Activated CD8-positive, alpha-beta memory T cell treated with anti-CD3 and anti-CD28 coated beads, Interleukin-2, amount 10 ng/mL, durations not matched to agents 7 days and 5 days (primary cell): ENCODE data around the gene NYAP2. TPM values are rescaled to one million over a fixed set of nuclear protein-coding genes. Genes with fewer than 3 reads are reported as not detected.

Experiments
- ATAC-seq: fragments of 150-1000 bp; cut with Tn5 transposase; one replicate; pipeline ENCODE4 v1.10.0; 2021; ENCODE audit warnings: moderate library complexity
- CTCF ChIA-PET: fragments of 350-600 bp; sonication (Branson Sonifier 250); formaldehyde crosslinking; loops from one replicate; lab custom pipeline; 2021; ENCODE audit warnings: antibody characterized with exemption; lab: Charles Lee
- DNase-seq: peaks from one replicate; pipeline ENCODE4 v3.0.0-alpha.2; 2020
- H3K27ac Mint-ChIP-seq: one replicate; pipeline ENCODE4 v1.8.0; 2021; ENCODE audit warnings: mild to moderate bottlenecking, mixed read lengths
- H3K27me3 Mint-ChIP-seq: one replicate; pipeline ENCODE4 v1.8.0; 2021; ENCODE audit warnings: mixed read lengths
- H3K36me3 Mint-ChIP-seq: one replicate; pipeline ENCODE4 v1.8.0; 2021; ENCODE audit warnings: mild to moderate bottlenecking, mixed read lengths
- H3K4me1 Mint-ChIP-seq: one replicate; pipeline ENCODE4 v1.8.0; 2021; ENCODE audit warnings: mixed read lengths
- H3K4me3 Mint-ChIP-seq: one replicate; pipeline ENCODE4 v1.8.0; 2021; ENCODE audit warnings: mild to moderate bottlenecking, moderate library complexity, mixed read lengths
- H3K9me3 Mint-ChIP-seq: one replicate; pipeline ENCODE4 v1.8.0; 2022; ENCODE audit warnings: low read depth, mixed read lengths
- total RNA-seq, 2 experiments: library from RNA; stranded (reverse); gene quantifications; one replicate each; pipeline ENCODE4 v1.2.3, GENCODE V29; 2021

The NYAP2 gene
- total RNA-seq, 2 experiments from 2014 or later, result not detected

- Mint-ChIP-seq H3K4me3 (no peak overlapping the region), H3K9me3 (peaks cover 3% of the 10 kb centered on the region), H3K27me3 (peaks cover 12% of the 10 kb centered on the region), H3K4me1 (no peaks in the 10 kb centered on the region), H3K27ac (no peak overlapping the region), H3K36me3 (no peaks in the 10 kb centered on the region)
- CTCF ChIA-PET, result interaction anchor here (1.1 kb wide), 1 partner anchor 10 kb away, joined by 3 read pairs; no protein-coding TSS in a partner anchor
- DNase-seq (no peak), ATAC-seq (no peak)
Observed at GRCh38 chr2:225649274-225649673, 249.8 kb downstream of the NYAP2 start.

GRCh38 chr2:225650041-225650440 lies 250.5 kb downstream of the NYAP2 start:
- peaks cover 3% of the 10 kb centered on the region for H3K9me3 Mint-ChIP-seq
- no peak overlapping the region for H3K27ac Mint-ChIP-seq
- no peak for DNase-seq
- H3K4me1 Mint-ChIP-seq, result no peaks in the 10 kb centered on the region
- H3K27me3 Mint-ChIP-seq, result peaks cover 12% of the 10 kb centered on the region
- no peak overlapping the region for H3K4me3 Mint-ChIP-seq
- no peak for ATAC-seq
- CTCF ChIA-PET, result no interaction called here
- no peaks in the 10 kb centered on the region for H3K36me3 Mint-ChIP-seq

- ATAC-seq (peak; percentile 77), DNase-seq (peak; percentile 82)
- H3K4me3 Mint-ChIP-seq, result no peak overlapping the region
- no peaks in the 10 kb centered on the region for H3K9me3 Mint-ChIP-seq
- H3K27me3 Mint-ChIP-seq, result peaks cover 18% of the 10 kb centered on the region
- no peak overlapping the region for H3K27ac Mint-ChIP-seq
- no peaks in the 10 kb centered on the region for H3K36me3 Mint-ChIP-seq
- peaks cover 3% of the 10 kb centered on the region for H3K4me1 Mint-ChIP-seq
- CTCF ChIA-PET, result interaction anchor here (0.6 to 5.1 kb wide), 7 partner anchors 10 to 1292 kb away, joined by 3 to 36 read pairs (median 3); no protein-coding TSS in a partner anchor
Observed at GRCh38 chr2:225660262-225661131, 261.0 kb downstream of the NYAP2 start.

GRCh38 chr2:225662101-225662500 lies 262.6 kb downstream of the NYAP2 start:
- no peaks in the 10 kb centered on the region for H3K9me3 Mint-ChIP-seq
- ATAC-seq (no peak), DNase-seq (no peak)
- H3K27ac Mint-ChIP-seq, result no peak overlapping the region
- CTCF ChIA-PET, result interaction anchor here (5.1 kb wide), 1 partner anchor 379 kb away, joined by 36 read pairs; no protein-coding TSS in a partner anchor
- no peaks in the 10 kb centered on the region for H3K36me3 Mint-ChIP-seq
- H3K27me3 Mint-ChIP-seq, result peaks cover 18% of the 10 kb centered on the region
- peaks cover 3% of the 10 kb centered on the region for H3K4me1 Mint-ChIP-seq
- H3K4me3 Mint-ChIP-seq, result no peak overlapping the region

- ATAC-seq (no peak), DNase-seq (no peak)
- Mint-ChIP-seq H3K36me3 (no peaks in the 10 kb centered on the region), H3K4me3 (no peak overlapping the region), H3K4me1 (no peaks in the 10 kb centered on the region), H3K9me3 (no peaks in the 10 kb centered on the region), H3K27ac (no peak overlapping the region), H3K27me3 (peaks cover 6% of the 10 kb centered on the region)
- CTCF ChIA-PET, result no interaction called here
Observed at GRCh38 chr2:225667445-225667844, 267.9 kb downstream of the NYAP2 start.

GRCh38 chr2:225668606-225669266 lies 269.2 kb downstream of the NYAP2 start:
- DNase-seq (no peak), ATAC-seq (peak; percentile 66)
- CTCF ChIA-PET, result interaction anchor here (0.7 to 1.3 kb wide), 4 partner anchors 49 to 1347 kb away, joined by 3 to 4 read pairs (median 3); no protein-coding TSS in a partner anchor
- Mint-ChIP-seq H3K9me3 (no peaks in the 10 kb centered on the region), H3K36me3 (no peaks in the 10 kb centered on the region), H3K4me1 (no peaks in the 10 kb centered on the region), H3K4me3 (no peak overlapping the region), H3K27ac (no peak overlapping the region), H3K27me3 (peaks cover 6% of the 10 kb centered on the region)

- no peaks in the 10 kb centered on the region for H3K36me3 Mint-ChIP-seq
- peaks cover 4% of the 10 kb centered on the region for H3K27me3 Mint-ChIP-seq
Observed at GRCh38 chr2:225670111-225670974, 270.8 kb downstream of the NYAP2 start.

GRCh38 chr2:225678792-225679191 lies 279.3 kb downstream of the NYAP2 start:
- Mint-ChIP-seq H3K36me3 (no peaks in the 10 kb centered on the region), H3K4me1 (no peaks in the 10 kb centered on the region), H3K4me3 (no peak overlapping the region), H3K27me3 (peaks cover 10% of the 10 kb centered on the region), H3K9me3 (no peaks in the 10 kb centered on the region), H3K27ac (no peak overlapping the region)
- CTCF ChIA-PET, result no interaction called here
- no peak for DNase-seq
- ATAC-seq, result no peak

More at GRCh38 chr2:225670111-225670974, 270.8 kb downstream of the NYAP2 start:
- DNase-seq, result no peak
- Mint-ChIP-seq H3K4me3 (no peak overlapping the region), H3K4me1 (no peaks in the 10 kb centered on the region), H3K9me3 (no peaks in the 10 kb centered on the region), H3K27ac (no peak overlapping the region)
- CTCF ChIA-PET, result no interaction called here
- no peak for ATAC-seq

- no peaks in the 10 kb centered on the region for H3K4me1 Mint-ChIP-seq
- no peak for DNase-seq
- no peak for ATAC-seq
- no peak overlapping the region for H3K4me3 Mint-ChIP-seq
- peaks cover 4% of the 10 kb centered on the region for H3K27me3 Mint-ChIP-seq
- H3K27ac Mint-ChIP-seq, result no peak overlapping the region
- CTCF ChIA-PET, result no interaction called here
- H3K9me3 Mint-ChIP-seq, result no peaks in the 10 kb centered on the region
- no peaks in the 10 kb centered on the region for H3K36me3 Mint-ChIP-seq
Observed at GRCh38 chr2:225683258-225683657, 283.7 kb downstream of the NYAP2 start.

- H3K4me3 Mint-ChIP-seq, result no peak overlapping the region
- no peaks in the 10 kb centered on the region for H3K36me3 Mint-ChIP-seq
- H3K9me3 Mint-ChIP-seq, result no peaks in the 10 kb centered on the region
- DNase-seq (no peak), ATAC-seq (no peak)
- no peaks in the 10 kb centered on the region for H3K27me3 Mint-ChIP-seq
- CTCF ChIA-PET, result no interaction called here
- H3K27ac Mint-ChIP-seq, result no peak overlapping the region
- H3K4me1 Mint-ChIP-seq, result no peaks in the 10 kb centered on the region
Observed at GRCh38 chr2:225690153-225690552, 290.6 kb downstream of the NYAP2 start.

GRCh38 chr2:225691711-225692110 lies 292.2 kb downstream of the NYAP2 start:
- Mint-ChIP-seq H3K27me3 (no peaks in the 10 kb centered on the region), H3K27ac (no peak overlapping the region), H3K4me1 (no peaks in the 10 kb centered on the region), H3K36me3 (no peaks in the 10 kb centered on the region), H3K9me3 (no peaks in the 10 kb centered on the region), H3K4me3 (no peak overlapping the region)
- CTCF ChIA-PET, result no interaction called here
- no peak for DNase-seq
- no peak for ATAC-seq

- DNase-seq (no peak), ATAC-seq (no peak)
- CTCF ChIA-PET, result no interaction called here
- Mint-ChIP-seq H3K9me3 (no peaks in the 10 kb centered on the region), H3K4me1 (no peaks in the 10 kb centered on the region), H3K36me3 (no peaks in the 10 kb centered on the region), H3K27me3 (no peaks in the 10 kb centered on the region), H3K27ac (no peak overlapping the region), H3K4me3 (no peak overlapping the region)
Observed at GRCh38 chr2:225693259-225693658, 293.7 kb downstream of the NYAP2 start.

- Mint-ChIP-seq H3K4me3 (no peak overlapping the region), H3K4me1 (no peaks in the 10 kb centered on the region), H3K36me3 (no peaks in the 10 kb centered on the region), H3K27ac (no peak overlapping the region), H3K27me3 (no peaks in the 10 kb centered on the region), H3K9me3 (no peaks in the 10 kb centered on the region)
- ATAC-seq (no peak), DNase-seq (no peak)
- CTCF ChIA-PET, result no interaction called here
Observed at GRCh38 chr2:225694664-225695063, 295.2 kb downstream of the NYAP2 start.
